Neural progenitor cell (in vitro differentiated cells): ENCODE results near the gene GIT1.

Experiments used
- EZH2 ChIP-seq: fragments of 200-600 bp; sonication (generic); IDR thresholded peaks from 2 replicates; pipeline ENCODE4 v1.6.1; 2017; ENCODE audit warnings: antibody characterized with exemption, mild to moderate bottlenecking, moderate library complexity
- EZH2phosphoT487 ChIP-seq: fragments of 200-600 bp; sonication (generic); IDR thresholded peaks from 2 replicates; pipeline ENCODE4 v1.6.1; 2017; ENCODE audit warnings: antibody characterized with exemption
- TF ChIP-seq, protein P1 (sequence below): fragments of 200-600 bp; sonication (generic); IDR thresholded peaks from 2 replicates; pipeline ENCODE4 v1.5.1; 2017; ENCODE audit warnings: antibody characterized with exemption, mild to moderate bottlenecking

DNA sequence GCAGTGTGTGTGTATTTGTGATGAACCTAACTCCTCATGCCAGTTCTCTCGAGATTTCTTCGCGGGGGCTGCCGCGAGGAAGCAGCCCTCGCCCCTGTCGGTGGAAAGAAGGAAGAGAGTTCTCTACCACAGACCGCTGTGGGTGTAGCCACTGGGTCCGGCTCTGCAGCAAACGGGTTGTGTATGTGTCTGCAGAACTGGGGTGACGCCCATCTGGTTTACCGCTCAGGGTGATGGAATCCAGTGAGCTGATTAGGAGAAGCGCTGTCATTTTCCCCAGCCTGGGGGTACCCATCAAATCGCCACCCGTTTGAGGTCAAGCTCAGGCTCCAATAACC lies 25.6 kb upstream of the GIT1 start:
- TF ChIP-seq, protein P1, sequence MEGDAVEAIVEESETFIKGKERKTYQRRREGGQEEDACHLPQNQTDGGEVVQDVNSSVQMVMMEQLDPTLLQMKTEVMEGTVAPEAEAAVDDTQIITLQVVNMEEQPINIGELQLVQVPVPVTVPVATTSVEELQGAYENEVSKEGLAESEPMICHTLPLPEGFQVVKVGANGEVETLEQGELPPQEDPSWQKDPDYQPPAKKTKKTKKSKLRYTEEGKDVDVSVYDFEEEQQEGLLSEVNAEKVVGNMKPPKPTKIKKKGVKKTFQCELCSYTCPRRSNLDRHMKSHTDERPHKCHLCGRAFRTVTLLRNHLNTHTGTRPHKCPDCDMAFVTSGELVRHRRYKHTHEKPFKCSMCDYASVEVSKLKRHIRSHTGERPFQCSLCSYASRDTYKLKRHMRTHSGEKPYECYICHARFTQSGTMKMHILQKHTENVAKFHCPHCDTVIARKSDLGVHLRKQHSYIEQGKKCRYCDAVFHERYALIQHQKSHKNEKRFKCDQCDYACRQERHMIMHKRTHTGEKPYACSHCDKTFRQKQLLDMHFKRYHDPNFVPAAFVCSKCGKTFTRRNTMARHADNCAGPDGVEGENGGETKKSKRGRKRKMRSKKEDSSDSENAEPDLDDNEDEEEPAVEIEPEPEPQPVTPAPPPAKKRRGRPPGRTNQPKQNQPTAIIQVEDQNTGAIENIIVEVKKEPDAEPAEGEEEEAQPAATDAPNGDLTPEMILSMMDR, result no peak
- TF ChIP-seq EZH2 (no peak), EZH2phosphoT487 (no peak)
